Fibroblast of skin of right quadriceps (primary cell): Measurements from ENCODE around the gene MTX1.
A peak's percentile ranks its signal among the peaks of the same experiment; 100 is the strongest.
"Not testable (repeated sequence)": the region's sequence is repeated elsewhere in the genome, so short reads cannot be mapped to it uniquely, and the experiment has no call there.

Source experiments
- DNase-seq: peaks from one replicate; pipeline ENCODE4 v3.0.0-alpha.2; 2013

Gene MTX1

DNA sequence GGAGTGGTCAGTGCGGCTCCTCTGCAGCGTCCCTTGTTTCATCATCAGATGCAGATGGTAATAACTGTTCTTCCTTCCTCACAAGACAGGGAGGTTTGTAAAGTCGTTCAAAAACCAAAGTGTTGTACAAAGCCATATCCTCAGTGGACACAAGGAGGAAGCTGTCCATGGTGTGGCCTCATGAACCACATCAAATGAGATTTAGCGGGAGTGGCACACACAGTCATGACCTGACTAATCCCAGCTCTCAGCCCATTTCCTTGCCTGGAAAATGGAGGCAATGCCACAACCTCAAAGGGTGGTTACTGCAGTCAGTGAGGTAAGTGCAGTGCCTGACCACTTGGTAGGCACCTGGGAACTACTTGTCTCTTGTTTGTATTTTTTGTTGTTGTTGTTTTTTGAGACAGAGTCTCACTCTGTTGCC lies 33.4 kb downstream of the MTX1 start:
- DNase-seq: no peak

DNA sequence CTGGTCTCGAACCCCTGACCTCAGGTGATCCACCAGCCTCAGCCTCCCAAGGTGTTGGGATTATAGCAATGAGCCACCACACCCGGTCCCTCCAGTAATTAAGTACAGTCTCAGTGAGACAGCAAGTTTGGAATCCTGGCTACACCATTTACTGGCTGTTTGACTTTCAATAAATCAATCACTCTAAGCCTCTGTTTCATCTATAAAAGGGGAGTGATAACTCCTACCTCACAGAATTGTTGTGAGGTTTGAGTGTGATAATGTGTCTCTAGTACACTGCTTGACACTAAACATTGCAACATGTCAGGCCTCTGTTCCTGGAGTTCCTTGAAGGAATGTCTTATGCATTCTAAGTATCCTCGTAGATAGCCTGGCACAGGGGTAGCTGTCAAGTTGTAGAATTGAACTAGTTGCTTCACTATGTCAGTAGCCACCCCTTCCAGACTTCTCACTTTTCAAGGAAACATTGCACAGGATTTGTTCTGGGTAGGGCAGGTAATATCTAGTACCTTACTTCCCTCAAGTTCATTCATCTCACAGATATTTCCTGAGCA lies 34.4 kb downstream of the MTX1 start:
- DNase-seq: no peak

DNA sequence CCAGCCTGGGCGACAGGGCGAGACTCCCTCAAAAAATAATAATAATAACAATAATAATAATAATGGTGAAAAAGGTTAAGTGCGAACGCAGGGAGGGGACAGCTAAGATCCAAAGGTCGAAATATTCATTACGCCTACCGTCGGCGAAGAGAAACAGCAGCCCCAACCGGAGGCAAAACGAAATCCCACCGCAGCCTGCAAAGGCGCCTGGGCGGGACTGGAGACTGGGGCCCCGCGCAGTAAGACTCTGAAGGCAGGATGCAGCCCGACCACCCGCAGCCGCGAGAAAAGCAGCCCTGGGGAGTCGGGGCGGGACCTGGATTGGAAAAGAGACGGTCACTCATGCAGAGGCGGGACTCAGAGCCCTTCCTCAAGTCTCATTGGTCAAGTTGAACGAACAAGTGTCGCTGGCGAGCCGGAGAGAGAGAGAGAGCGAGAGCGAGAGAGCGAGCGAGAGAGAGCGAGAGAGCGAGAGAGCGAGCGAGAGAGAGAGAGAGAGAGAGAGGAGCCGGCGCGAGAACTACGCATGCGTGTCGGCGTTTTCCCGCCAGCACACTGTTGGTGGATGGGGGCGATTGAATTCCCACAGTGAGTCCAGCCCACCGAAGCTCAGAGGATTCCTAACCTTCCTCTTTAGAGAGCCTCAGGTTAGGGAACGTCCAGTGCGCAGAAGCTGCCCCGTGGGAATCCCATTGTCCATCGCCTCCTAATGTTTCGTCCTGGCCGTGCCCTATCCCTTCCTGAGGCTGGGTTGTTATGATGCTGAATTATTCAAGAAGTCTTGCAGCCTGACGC lies 36.1 kb downstream of the MTX1 start:
- DNase-seq: peak; percentile 100

DNA sequence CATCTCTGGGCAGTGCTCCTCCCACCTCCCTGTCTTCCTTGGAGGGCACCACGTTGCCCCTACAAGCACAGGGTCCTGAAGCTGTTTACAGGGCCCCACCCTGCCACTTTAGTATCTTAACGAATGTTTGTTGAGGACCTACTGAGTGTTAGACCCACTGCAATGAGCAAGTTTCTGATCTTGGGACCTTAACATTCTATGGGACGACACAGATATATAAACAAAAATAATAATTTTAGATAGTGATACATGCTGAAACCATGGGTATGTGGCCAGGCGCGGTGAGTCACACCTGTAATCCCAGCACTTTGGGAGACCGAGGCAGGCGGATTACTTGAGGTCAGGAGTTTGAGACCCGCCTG lies 36.6 kb downstream of the MTX1 start:
- DNase-seq: no peak

DNA sequence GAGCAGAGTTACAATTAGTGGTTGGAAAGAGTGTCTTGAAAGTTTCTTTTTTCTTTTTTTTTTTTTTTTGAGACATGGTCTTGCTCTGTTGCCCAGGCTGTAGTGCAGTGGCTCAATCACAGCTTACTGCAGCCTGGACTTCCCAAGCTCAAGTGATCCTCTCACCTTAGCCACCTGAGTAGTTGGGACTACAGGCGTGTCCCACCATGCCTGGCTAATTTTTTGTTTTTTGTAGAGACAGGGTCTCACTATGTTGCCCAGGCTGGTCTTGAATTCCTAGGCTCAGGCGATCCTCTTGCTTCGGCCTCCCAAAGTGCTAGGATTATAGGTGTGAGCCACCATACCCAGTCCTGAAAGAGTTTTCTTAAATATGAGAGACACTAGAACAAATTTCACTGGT lies 38.3 kb downstream of the MTX1 start:
- not testable (repeated sequence) for DNase-seq

DNA sequence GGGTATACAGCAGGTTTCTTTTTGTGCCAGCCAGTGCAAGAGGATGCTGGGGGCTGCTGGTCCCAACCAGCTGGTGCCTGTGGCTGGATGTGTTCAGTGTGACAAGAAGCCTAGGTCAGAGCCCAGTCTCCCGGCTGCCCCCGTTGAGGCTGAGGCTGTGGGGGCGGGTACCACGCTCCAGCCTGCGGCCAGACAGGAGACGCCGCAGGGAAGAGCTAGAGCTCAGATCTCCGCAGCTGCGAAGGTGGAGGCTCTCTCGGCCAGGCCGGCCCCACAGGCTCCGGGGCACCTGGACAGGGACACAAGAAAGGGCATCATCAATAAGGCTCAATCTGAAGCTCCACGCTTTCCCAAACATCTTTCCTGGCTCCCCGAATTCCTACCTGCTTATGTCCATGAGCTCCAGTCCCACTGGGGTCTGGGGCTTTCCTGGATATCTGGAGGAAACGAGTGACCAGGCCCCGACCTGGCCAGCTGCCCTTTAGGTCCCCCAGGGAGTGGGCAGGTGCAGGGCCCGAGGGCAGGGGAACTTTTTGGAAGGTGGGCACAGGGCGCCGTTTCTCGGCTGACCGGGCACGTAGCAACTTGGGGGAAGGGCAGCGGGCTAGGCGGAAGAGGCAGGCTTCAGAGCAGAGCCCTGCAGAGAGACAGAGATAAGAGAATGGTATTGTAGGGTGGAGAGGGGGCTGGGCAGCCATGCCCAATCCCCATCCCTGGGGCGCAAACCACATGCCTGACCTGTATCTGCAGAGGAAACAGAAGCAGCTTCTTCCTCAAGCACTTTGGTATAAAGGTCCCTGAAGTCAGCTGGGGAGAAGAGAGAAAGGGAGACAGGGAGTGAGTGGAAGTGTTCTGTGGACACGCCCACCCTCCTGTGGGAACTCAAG lies 39.4 kb downstream of the MTX1 start:
- no peak for DNase-seq

DNA sequence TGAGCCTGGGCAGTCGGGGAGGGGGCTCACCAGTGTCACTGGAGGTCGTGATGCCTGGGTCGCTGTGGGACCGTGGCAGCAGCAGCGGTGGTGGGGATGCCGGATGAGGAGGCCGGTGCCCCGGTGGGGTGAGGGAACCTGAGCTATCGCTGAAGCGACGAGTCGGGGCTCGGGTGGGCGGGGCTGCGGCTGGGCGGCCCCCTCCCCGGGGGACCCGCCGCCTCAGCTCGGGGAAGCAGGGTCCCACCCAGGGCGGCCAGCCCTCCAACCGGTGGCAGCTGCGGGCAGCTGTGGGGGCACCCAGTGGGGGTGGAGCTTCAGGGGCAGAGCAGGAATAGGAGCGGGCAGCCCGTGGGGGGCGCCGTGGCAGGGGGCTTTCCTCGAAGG lies 41.7 kb downstream of the MTX1 start:
- no peak for DNase-seq

DNA sequence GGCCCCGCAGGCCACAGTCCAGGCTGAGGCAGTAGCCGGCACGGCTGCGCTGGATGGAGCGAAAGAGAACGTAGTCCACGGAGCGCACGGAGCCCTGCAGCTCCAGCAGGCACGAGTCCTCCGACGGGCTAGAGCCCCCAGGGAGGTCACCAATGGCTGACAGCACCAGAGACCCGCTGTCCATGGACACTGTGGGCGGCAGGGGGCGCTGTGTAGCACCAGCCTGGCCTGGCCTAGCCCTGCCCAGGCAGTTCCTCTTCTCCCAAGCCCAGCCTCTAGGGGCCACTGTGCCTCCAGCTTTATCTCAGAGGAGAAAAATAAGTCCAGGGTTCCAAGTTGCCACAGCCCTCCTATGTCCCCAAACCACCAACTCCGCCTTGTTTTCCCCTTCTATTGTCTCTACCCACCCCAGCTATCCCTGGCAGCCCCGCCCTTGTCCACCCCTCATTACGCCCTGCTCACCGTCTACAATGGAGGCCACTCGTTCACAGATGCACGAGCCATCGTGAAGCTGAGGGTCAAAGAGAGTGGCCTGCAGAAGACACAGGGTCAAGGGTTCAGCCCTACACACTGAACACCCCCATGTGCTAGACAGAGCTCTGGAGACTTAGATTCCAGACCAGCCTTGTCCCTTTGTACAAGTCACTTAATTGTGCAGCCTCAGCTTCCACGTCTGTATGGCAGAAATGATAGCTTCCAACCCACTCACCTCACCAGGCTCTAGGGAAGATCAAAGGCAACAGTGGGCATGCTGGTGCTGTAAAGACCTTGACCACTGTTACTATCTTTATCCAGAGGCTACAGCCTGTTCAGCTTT lies 42.3 kb downstream of the MTX1 start:
- DNase-seq: peak; percentile 88

DNA sequence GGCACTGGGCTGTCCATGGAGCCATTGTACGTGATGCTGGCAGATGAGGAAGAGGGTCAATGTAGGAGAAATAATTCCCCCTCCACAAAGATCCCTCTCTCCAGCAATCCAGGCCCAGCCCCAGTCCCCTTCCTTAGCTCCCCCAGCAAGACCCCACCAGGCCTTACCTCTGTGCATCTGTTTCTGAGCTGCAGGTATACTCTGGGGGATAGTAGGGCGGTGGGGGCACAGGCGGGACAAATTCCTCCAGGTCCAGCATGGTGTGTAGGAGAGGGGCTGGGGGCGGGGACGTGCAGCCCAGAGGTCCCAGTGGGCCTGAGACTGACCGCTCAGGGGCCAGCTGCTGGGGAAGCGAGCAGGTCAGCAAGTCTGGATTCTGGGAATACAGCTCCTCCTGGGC lies 43.1 kb downstream of the MTX1 start:
- no peak for DNase-seq

DNA sequence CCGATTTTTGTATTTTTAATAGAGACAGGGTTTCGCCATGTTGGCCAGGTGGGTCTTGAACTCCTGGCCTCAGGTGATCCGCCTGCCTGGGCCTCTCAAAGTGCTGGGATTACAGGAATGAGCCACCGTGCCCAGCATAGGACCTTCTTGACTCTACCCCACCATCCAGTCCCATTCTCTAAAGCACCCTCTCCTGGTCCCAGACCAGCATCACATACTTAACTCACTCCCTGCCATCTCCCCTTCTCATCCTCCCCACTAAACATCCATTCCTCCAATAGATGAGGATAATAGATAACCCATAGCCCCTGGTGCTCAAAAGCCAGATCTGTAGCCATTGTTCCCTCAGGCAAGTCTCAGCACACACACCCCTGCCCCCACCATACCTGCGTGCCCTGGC lies 44.7 kb downstream of the MTX1 start:
- DNase-seq: no peak

DNA sequence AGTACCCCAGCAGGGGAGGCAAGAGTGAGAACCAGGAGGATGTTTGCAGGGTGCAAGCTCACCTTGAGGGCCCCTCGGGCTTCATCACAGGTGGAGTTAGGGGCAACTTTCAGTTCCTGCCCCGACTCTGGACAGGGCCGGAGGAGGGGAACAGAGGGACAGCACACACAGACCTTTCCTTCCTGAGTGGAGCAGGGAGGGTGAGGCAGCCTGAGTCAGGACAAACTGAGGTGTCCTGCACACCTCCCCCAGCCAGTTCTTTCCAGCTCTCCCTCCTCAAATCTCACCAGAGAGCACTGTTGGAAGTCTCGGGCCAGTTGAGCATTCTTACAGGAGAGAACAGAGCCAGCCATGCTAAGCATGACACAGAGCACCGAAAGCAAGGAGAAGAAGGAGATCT lies 45.3 kb downstream of the MTX1 start:
- DNase-seq: no peak

DNA sequence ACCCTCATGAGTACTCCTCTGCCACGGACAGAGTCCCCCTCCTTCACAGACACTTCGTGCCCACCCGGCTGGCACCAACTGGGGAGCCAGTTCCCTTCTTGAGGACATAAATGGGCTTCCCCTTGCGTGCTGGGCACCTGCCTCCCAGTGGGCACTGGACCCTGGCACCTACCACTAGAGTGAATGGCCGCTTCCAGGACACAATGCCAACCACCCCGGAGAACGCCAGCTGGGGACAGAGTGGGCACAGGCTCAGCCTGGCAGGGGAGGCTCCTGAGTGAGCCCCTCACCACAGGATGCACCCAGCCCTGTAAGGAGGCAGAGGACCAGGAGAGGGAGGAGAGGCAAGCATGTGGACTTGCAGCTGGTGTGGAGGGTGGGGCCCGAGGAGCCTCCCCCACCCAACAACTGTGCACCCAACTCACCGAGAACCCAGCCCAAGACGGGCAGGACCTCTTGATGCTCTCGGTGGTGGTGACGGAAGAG lies 45.8 kb downstream of the MTX1 start:
- no peak for DNase-seq

DNA sequence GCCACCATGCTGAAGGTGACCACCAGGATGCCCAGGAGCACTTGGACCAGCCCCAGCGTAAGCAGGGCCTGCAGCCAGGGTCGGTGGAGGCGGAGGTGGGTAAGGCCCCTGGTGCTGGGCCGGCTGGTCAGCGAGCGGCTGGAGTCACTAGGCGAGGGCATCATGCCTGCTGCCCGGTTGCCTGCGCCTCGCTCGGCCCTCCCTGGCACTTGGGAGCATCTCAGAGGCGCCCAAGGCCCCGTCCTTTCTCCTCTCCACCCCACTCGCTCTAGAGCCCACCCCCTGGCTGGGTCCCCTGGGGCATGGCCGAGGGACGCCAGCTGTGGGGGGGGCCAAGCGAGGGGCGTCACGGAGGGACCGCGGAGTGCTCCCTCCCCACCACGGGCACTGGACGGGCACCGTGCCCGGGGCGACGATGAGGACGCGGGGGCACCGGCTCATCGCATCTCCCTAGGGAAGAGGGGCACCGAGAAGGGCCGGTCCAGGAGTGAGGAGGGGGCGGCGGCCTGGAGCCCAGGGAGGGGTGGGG lies 46.3 kb downstream of the MTX1 start:
- no peak for DNase-seq

DNA sequence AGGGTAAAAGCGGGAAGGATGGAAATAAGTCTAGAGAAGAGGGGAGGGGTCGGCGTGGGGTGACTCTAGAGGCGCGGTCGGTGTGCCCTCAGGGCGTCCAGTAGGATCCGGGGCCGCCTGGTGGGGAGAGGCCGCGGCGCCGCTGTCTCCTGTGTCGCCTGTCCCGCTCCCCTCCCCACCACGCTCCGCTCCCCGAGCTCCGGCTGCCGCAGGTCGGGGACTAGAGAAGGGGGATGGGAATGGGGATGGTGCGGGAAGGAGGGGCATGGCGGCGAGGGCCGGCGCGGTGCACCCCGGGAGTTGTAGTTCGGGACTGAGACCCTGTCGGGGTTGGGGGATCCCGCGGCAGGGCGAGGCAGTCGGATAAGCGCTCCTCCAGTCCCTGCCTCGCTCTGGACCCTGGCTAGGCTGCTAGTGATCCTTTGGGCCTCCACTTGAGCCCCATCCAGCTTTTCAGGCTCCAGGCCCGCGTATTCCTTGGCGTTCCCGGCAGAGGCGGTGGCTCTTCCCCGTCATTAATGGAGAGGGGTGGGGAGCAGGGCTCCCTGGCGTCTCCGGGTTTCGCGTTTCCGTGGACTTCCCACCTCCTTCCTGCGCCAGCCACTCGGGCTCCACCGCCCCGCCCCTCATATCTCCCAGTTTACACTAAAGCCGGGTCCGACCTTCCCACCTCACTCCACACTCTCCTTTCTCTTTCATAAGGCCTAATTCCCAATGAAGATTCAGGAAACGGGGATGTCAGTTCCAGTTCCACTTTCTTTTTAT lies 46.9 kb downstream of the MTX1 start, which contains the start of gene ENTREP3:
ENTREP3 (minus strand) TSS at position 241 of the 765 bp plus-strand sequence. CDS start 606 bp downstream, outside the sequence.
- DNase-seq: peak; percentile 80

DNA sequence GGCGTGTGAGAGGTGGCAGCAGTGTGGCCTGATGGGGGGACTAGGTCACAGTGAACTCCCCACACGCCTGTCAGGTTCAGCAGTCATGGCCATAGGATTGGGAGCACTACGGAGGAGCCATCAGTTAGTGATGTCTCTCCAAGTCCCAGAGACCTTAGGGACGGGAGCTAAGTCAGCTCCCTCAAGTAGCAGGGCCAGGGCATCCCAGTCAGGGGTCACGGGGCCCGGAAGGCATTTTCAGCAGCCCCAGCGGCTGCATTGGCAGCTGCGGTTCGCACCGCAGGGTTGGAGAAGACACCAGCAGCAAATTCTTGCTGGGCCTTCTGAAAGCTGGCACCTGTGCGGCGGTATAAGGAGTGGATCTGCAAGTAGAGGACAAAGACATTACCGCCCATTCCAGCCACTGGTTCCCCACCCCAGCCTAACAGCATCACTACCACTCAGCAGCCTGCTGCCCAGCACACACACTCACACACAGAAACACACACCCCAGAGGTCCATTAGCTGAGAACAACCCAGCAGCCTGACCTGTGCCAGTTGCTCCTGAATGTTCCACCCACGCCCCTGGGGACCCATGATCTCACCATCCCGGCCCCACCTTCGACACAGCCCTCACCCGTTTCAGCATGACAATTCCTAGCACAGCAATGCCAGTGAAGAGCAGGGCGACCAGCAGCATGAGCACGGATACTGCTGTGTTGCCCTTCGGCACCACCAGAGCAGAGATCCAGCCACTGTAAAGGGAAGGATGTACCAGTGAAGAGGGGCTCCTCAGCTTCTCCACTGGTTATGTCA lies 47.8 kb downstream of the MTX1 start:
- DNase-seq: no peak

DNA sequence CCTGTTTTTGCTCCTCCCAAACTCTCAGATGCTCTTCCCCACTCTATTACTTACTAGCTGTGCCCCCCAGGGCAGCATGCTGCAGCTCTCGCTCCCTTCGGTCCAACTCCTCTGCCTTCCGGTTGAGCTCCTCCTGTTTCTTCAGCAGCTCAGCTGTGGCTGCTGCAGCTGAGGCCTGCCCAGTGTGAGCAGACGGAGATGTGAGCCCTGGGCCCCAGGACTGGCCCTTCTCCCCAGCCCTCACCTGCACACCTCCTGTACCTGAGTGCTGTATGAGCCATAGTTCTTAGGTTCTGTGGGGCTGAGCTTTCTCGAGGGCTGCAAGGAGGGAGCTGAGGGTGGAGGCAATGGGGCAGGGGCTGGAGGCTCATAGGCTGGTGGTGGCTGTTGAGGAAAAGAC lies 51.8 kb downstream of the MTX1 start:
- no peak for DNase-seq

DNA sequence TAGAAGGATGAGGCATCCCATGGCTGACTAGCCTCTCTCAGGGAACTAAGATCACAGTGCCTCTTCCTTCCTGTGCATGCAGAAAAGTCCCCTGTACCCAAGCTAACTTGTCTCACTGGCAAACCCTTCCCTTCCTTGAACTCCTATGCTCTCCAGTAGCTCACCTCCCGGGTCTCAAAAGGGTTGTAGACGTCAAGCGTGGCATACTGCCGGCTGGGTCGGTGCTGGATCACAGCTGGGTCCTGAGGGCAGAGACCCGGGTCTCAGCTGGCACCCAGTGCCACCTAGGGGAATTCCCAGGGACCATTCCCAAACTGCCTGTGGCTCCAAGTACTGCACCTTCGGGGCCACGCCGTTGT lies 53.0 kb downstream of the MTX1 start:
- DNase-seq: no peak

DNA sequence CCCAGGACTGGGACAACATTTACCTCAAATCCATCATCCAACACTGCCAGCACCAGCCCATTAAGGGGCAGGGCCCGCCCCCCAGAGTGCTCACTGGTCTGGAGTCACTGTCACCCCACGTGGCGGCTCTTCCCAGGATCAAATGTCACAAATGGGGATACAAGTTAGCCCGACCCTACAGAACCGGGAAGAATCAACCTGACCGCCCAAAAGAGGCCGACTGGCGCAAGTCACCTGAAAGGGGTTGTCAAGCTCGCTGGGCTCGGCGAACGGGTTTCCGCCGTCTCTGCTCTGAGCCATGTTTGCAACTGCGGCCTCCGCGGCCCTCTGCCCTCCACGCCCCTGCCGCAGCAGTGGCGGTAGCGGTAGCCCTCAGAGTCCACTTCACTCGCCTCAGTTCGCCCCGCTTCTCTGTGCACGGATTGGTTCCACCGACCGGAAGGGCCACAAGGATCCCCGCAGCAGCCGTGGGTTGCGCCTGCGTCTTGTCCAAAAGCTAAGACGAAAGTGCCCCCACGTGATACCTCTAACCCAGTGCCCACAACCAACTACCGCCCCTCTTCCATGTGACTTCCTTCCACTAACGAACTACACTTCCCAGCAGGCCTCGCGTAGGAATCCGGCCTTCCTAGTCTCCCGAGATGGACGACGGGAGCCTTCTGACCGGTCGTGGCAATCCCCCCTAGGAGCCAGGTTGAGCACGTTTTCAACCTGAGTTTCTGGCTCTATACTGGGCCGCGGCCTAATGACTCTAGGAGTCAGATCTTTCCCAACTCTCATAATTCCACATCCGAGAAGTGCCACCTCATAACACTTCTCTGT lies 53.6 kb downstream of the MTX1 start, which contains the start of gene SCAMP3:
SCAMP3 (minus strand) TSS at position 509 of the 822 bp plus-strand sequence; CDS start at position 300, 209 bp downstream.
- DNase-seq: peak; percentile 97

DNA sequence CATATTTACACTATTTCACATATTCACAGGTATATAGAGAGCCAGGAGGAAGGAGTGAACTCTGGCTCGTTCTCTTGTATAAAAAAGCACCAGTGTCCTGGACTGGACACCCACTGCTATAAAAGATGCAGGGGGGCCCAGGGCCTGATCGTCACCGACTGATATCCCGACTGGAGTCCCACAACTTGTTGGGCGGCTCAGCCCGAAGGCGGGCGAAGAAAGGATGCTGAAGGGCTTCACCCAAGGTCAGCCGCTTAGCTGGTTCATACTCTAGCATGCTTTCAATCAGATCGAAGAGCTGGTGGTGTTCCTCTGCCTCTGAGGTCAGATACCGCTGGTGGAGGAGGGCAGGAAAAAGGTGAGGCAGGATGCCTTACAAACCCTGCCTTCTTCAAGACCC lies 54.6 kb downstream of the MTX1 start:
- no peak for DNase-seq
